Activated B cell treated with CpG ODN at 0.5 μM for 24 hours (primary cell): Measurements from ENCODE around the gene OPN4. TPM values are rescaled to one million over a fixed set of nuclear protein-coding genes. Genes with fewer than 3 reads are reported as not detected.

ENCODE experiments used
- ATAC-seq: fragments of 200-7000 bp; cut with Tn5 transposase; one replicate; pipeline ENCODE4 v1.10.0; 2021; ENCODE audit warnings: low read depth, mild to moderate bottlenecking, moderate library complexity
- CTCF ChIA-PET: fragments of 350-600 bp; sonication (Branson Sonifier 250); formaldehyde crosslinking; loops from one replicate; lab custom pipeline; 2021; ENCODE audit warnings: antibody characterized with exemption; lab: Charles Lee
- POLR2A ChIA-PET: fragments of 350-600 bp; sonication (Branson Sonifier 250); formaldehyde crosslinking; loops from one replicate; lab custom pipeline; 2021; ENCODE audit warnings: antibody characterized with exemption; lab: Charles Lee
- DNase-seq: peaks from one replicate; pipeline ENCODE4 v3.0.0; 2022
- H3K27ac Mint-ChIP-seq: one replicate; pipeline ENCODE4 v1.8.0; 2020; ENCODE audit warnings: mixed read lengths
- H3K27me3 Mint-ChIP-seq: one replicate; pipeline ENCODE4 v1.8.0; 2021; ENCODE audit warnings: mixed read lengths
- H3K36me3 Mint-ChIP-seq: one replicate; pipeline ENCODE4 v1.8.0; 2021; ENCODE audit warnings: low read depth, mixed read lengths
- H3K4me1 Mint-ChIP-seq: one replicate; pipeline ENCODE4 v1.8.0; 2021; ENCODE audit warnings: mixed read lengths
- H3K4me3 Mint-ChIP-seq: one replicate; pipeline ENCODE4 v1.8.0; 2020; ENCODE audit warnings: mild to moderate bottlenecking, mixed read lengths
- H3K9me3 Mint-ChIP-seq: one replicate; pipeline ENCODE4 v1.8.0; 2020; ENCODE audit warnings: mixed read lengths
- CTCF ChIP-seq: fragments of 200-600 bp; IDR thresholded peaks from one replicate; pipeline ENCODE4 v1.8.0; 2022; ENCODE audit warnings: antibody characterized with exemption, mild to moderate bottlenecking
- intact Hi-C: fragments of 100-400 bp; cut with micrococcal nuclease; formaldehyde crosslinking; loops from one replicate; pipeline ENCODE4 v1.15.1; 2024
- total RNA-seq: library from RNA; stranded (reverse); gene quantifications from 2 replicates; pipeline ENCODE4 v1.2.3, GENCODE V29; 2022

OPN4 gene
- total RNA-seq, 1 donor from 2014 or later, result not detected

- Mint-ChIP-seq H3K4me1 (no peaks in the 10 kb centered on the region), H3K4me3 (no peak overlapping the region), H3K9me3 (no peaks in the 10 kb centered on the region), H3K27me3 (peaks cover 51% of the 10 kb centered on the region), H3K27ac (no peak overlapping the region), H3K36me3 (no peaks in the 10 kb centered on the region)
- TF ChIP-seq CTCF, result no peak
- intact Hi-C loops, result no loop called here
- no peak for ATAC-seq
- ChIA-PET CTCF (no interaction called here), POLR2A (no interaction called here)
- no peak for DNase-seq
Measured at GRCh38 chr10:86632009-86632800, 22.1 kb upstream of the OPN4 start.

DNA sequence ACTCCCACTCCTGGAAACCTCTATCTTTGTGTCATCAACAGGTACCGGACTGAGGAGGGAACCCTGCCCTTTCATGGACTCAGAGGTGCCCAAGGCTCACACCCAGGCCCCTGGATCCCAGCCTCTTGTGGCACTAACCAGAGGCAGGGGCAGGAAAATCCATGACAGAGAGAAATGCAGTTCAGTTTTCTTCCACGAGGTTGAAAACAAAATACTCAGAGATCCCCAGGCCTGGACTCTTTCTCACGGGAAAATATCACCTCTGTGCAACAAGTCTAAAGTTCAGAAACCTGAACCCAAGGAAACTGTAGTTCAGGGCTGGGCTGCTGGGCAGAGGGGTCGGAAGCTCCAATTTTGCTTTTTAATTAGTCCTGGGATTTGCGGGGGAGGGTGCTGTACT is 21.4 kb upstream of the OPN4 start:
- Mint-ChIP-seq H3K36me3 (no peaks in the 10 kb centered on the region), H3K4me1 (no peaks in the 10 kb centered on the region), H3K27ac (no peak overlapping the region), H3K4me3 (no peak overlapping the region), H3K27me3 (peaks cover 51% of the 10 kb centered on the region), H3K9me3 (no peaks in the 10 kb centered on the region)
- ATAC-seq, result no peak
- intact Hi-C loops, result no loop called here
- CTCF ChIA-PET, result no interaction called here
- POLR2A ChIA-PET, result no interaction called here
- DNase-seq, result no peak
- TF ChIP-seq CTCF, result no peak

DNA sequence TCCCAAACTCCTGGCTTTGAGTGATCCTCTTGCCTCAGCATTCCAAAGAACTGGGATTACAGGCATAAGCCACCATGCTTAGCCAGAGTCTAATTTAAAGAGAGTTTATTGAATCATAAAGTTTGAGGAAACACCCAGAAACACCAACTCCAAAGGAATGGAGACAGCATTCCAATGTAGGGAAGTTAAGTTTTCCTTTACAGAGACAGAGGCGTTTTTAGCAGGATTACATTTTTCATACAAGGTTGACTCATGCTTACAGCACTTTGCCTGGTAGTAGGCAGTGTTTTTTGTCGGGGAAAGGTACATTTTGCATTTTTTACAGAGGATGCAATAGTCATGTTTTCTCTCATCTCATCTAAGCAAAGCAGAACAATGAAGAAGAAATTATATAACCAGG is 18.9 kb upstream of the OPN4 start:
- Mint-ChIP-seq H3K27ac (no peak overlapping the region), H3K4me3 (no peak overlapping the region), H3K27me3 (peaks cover 54% of the 10 kb centered on the region), H3K4me1 (no peaks in the 10 kb centered on the region), H3K9me3 (no peaks in the 10 kb centered on the region), H3K36me3 (no peaks in the 10 kb centered on the region)
- intact Hi-C loops, result no loop called here
- DNase-seq, result no peak
- CTCF ChIA-PET, result no interaction called here
- POLR2A ChIA-PET, result no interaction called here
- no peak for ATAC-seq
- no peak for TF ChIP-seq CTCF

GRCh38 chr10:86636311-86636710 is 18.0 kb upstream of the OPN4 start:
- Mint-ChIP-seq H3K4me1 (no peaks in the 10 kb centered on the region), H3K27ac (no peak overlapping the region), H3K4me3 (no peak overlapping the region), H3K36me3 (no peaks in the 10 kb centered on the region), H3K9me3 (no peaks in the 10 kb centered on the region), H3K27me3 (peaks cover 47% of the 10 kb centered on the region)
- DNase-seq (no peak), ATAC-seq (no peak)
- intact Hi-C loops, result no loop called here
- ChIA-PET CTCF (interaction anchor here (1.5 kb wide), 1 partner anchor 8 kb away, joined by 3 read pairs; no protein-coding TSS in a partner anchor), POLR2A (no interaction called here)
- TF ChIP-seq CTCF, result no peak

DNA sequence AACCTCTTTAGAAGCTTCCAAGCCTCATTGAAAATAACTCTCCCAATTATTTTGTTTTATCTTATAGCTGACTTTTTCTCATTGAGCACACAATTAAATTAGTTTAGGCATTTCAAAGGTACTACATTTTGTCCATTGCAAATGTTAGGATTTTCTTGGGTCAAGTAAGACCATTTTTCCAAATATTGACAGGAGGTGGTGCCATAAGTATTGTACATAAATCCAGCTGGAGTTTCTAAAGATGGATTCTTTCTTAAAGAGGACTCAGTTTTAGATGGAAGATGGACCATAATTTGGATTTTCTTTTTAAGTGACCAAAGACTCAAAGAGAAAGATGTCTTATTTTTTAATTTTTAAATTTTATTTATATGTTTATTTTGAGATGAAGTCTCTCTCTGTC is 12.3 kb upstream of the OPN4 start:
- CTCF ChIA-PET, result interaction anchor here (1.6 kb wide), 1 partner anchor 71 kb away, joined by 3 read pairs; no protein-coding TSS in a partner anchor

More for the DNA sequence above, 12.3 kb upstream of the OPN4 start:
- no peak for DNase-seq
- intact Hi-C loops, result no loop called here
- H3K36me3 Mint-ChIP-seq, result no peaks in the 10 kb centered on the region
- no peak for ATAC-seq
- H3K27me3 Mint-ChIP-seq, result peaks cover 15% of the 10 kb centered on the region
- H3K4me3 Mint-ChIP-seq, result no peak overlapping the region
- H3K9me3 Mint-ChIP-seq, result peaks cover 2% of the 10 kb centered on the region
- no peak overlapping the region for H3K27ac Mint-ChIP-seq
- peaks cover 14% of the 10 kb centered on the region for H3K4me1 Mint-ChIP-seq
- POLR2A ChIA-PET, result no interaction called here
- no peak for TF ChIP-seq CTCF
